IMR-90 (cell line): ENCODE measurements around the gene WDFY1.

Experiments
- BHLHE40 ChIP-seq: fragments of 150-350 bp; IDR thresholded peaks from 2 replicates; pipeline ENCODE4 v1.6.1; 2016; ENCODE audit warnings: mild to moderate bottlenecking, low read depth, low read length
- CEBPB ChIP-seq: IDR thresholded peaks from 2 replicates; pipeline ENCODE4 v1.6.1; 2012; ENCODE audit warnings: low read depth, low read length, improper control_type of control experiment
- CTCF ChIP-seq: conservative IDR thresholded peaks from 2 replicates; pipeline ENCODE4 v1.5.1; 2012; ENCODE audit warnings: mild to moderate bottlenecking, low read depth, low read length, improper control_type of control experiment
- FOS ChIP-seq: fragments of 150-350 bp; IDR thresholded peaks from 2 replicates; pipeline ENCODE4 v1.6.1; 2016; ENCODE audit warnings: low read depth, low read length
- MAFK ChIP-seq: IDR thresholded peaks from 2 replicates; pipeline ENCODE4 v1.6.1; 2012; ENCODE audit warnings: low read depth, low read length, improper control_type of control experiment
- MAZ ChIP-seq: IDR thresholded peaks from 2 replicates; pipeline ENCODE4 v1.6.1; 2012; ENCODE audit warnings: low read depth, mild to moderate bottlenecking, low read length, improper control_type of control experiment, moderate library complexity, borderline replicate concordance
- MXI1 ChIP-seq: IDR thresholded peaks from 2 replicates; pipeline ENCODE4 v1.6.1; 2012; ENCODE audit warnings: low read depth, mild to moderate bottlenecking, low read length, moderate library complexity, borderline replicate concordance
- NFE2L2 ChIP-seq: fragments of 150-350 bp; IDR thresholded peaks from 2 replicates; pipeline ENCODE4 v1.6.1; 2016; ENCODE audit warnings: low read depth, mild to moderate bottlenecking, low read length
- POLR2A ChIP-seq: IDR thresholded peaks from 2 replicates; pipeline ENCODE4 v1.6.1; 2012; ENCODE audit warnings: mild to moderate bottlenecking, low read depth, low read length
- RAD21 ChIP-seq: IDR thresholded peaks from 2 replicates; pipeline ENCODE4 v1.6.1; 2012; ENCODE audit warnings: low read length, improper control_type of control experiment
- RFX5 ChIP-seq: IDR thresholded peaks from 2 replicates; pipeline ENCODE4 v1.8.0; 2012; ENCODE audit warnings: low read depth, mild to moderate bottlenecking, low read length, moderate library complexity
- SMC3 ChIP-seq: fragments of 150-350 bp; IDR thresholded peaks from 2 replicates; pipeline ENCODE4 v1.6.1; 2016; ENCODE audit warnings: low read depth, mild to moderate bottlenecking, antibody characterized with exemption, low read length, moderate library complexity
- USF2 ChIP-seq: fragments of 150-350 bp; IDR thresholded peaks from 2 replicates; pipeline ENCODE4 v1.6.1; 2017; ENCODE audit warnings: mild to moderate bottlenecking, antibody characterized with exemption, low read length, low read depth

DNA sequence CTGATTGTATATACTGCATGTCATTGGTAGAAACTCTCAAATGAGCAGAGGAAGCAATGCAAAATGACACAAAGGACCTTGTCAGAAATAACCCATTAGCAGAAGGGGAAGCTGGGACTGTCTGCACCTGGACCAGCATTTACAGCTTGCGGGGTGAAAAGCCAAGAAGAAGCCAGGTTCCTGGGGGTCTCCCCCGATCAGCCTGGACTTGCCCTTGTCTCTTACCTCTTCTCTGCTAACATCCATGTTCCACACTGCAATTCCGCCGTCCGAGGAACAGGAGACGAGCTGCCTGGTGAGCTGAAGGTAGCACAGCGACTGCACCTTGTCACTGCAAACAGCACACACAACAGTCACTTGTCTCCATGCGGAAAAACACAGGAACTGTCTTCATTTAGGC, 51.1 kb downstream of the WDFY1 start:
- TF ChIP-seq USF2 (no peak), CTCF (no peak), RFX5 (no peak), POLR2A (no peak), MXI1 (no peak), CEBPB (no peak), RAD21 (no peak), MAFK (no peak), BHLHE40 (no peak), NFE2L2 (no peak), FOS (no peak), MAZ (no peak), SMC3 (no peak)
